PC-3 (cell line): Measurements from ENCODE around the gene GDF2. TPM values are rescaled to one million over a fixed set of nuclear protein-coding genes. Genes with fewer than 3 reads are reported as not detected.

ENCODE experiments used
- ATAC-seq: fragments of 200-7000 bp; cut with Tn5 transposase; 2 replicates; pipeline ENCODE4 v1.9.1; 2020; ENCODE audit warnings: mild to moderate bottlenecking, moderate library complexity
- BruUV-seq: library from RNA; stranded (reverse); fragments of 400-500 nt; replicated peaks from 2 replicates; lab custom pipeline; 2021; lab: Mats Ljungman, UMichigan
- CTCF ChIA-PET: fragments of 300-600 bp; sonication (Branson Sonifier 250); formaldehyde crosslinking; loops from one replicate; lab custom pipeline; 2022; ENCODE audit warnings: antibody characterized with exemption; lab: Charles Lee
- POLR2A ChIA-PET: fragments of 300-600 bp; sonication (Branson Sonifier 250); formaldehyde crosslinking; loops from one replicate; lab custom pipeline; 2022; ENCODE audit warnings: antibody characterized with exemption; ENCODE audit not compliant: unreplicated experiment; lab: Charles Lee
- DNase-seq: peaks from one replicate; pipeline ENCODE4 v3.0.0-alpha.2; 2015
- H2AFZ ChIP-seq: fragments of 300-600 bp; sonication (generic); 2 replicates; pipeline ENCODE4 v1.6.0; 2016; ENCODE audit warnings: antibody characterized with exemption, low read length
- H3F3A ChIP-seq: fragments of 300-600 bp; sonication (generic); one replicate; pipeline ENCODE4 v1.6.0; 2017; ENCODE audit warnings: antibody characterized with exemption, low read length, control low read depth, mild to moderate bottlenecking; ENCODE audit not compliant: unreplicated experiment
- H3K27ac ChIP-seq: fragments of 300-600 bp; sonication (generic); 2 replicates; pipeline ENCODE4 v1.5.1; 2016; ENCODE audit warnings: mild to moderate bottlenecking, low read length
- H3K27me3 ChIP-seq: fragments of 300-600 bp; sonication (generic); 2 replicates; pipeline ENCODE4 v1.6.1; 2016; ENCODE audit warnings: low read length, mixed read lengths
- H3K36me3 ChIP-seq: fragments of 300-600 bp; sonication (generic); 2 replicates; pipeline ENCODE4 v1.6.1; 2016; ENCODE audit warnings: low read depth, mixed run types, low read length, mixed read lengths
- H3K4me1 ChIP-seq: fragments of 300-600 bp; sonication (generic); 2 replicates; pipeline ENCODE4 v1.5.1; 2016; ENCODE audit warnings: low read length; ENCODE audit not compliant: insufficient read depth
- H3K4me2 ChIP-seq: fragments of 300-600 bp; sonication (generic); 2 replicates; pipeline ENCODE4 v1.6.0; 2016; ENCODE audit warnings: low read length
- H3K4me3 ChIP-seq: fragments of 300-600 bp; sonication (generic); 2 replicates; pipeline ENCODE4 v1.5.1; 2016; ENCODE audit warnings: mild to moderate bottlenecking, low read length, mixed read lengths
- H3K79me2 ChIP-seq: fragments of 300-600 bp; sonication (generic); 2 replicates; pipeline ENCODE4 v1.6.1; 2017; ENCODE audit warnings: low read length, mixed read lengths
- H3K9ac ChIP-seq: fragments of 300-600 bp; sonication (generic); 2 replicates; pipeline ENCODE4 v1.6.0; 2016; ENCODE audit warnings: mild to moderate bottlenecking, low read length
- H3K9me2 ChIP-seq: fragments of 300-600 bp; sonication (generic); replicated peaks from 2 replicates; pipeline ENCODE4 v1.6.1; 2016; ENCODE audit warnings: mixed run types, low read length, mixed read lengths
- H3K9me3 ChIP-seq: fragments of 300-600 bp; sonication (generic); 2 replicates; pipeline ENCODE4 v1.6.1; 2016; ENCODE audit warnings: low read length, mixed read lengths
- H4K20me1 ChIP-seq: fragments of 300-600 bp; sonication (generic); 2 replicates; pipeline ENCODE4 v1.6.1; 2016; ENCODE audit warnings: low read length, mixed read lengths
- EZH2 ChIP-seq: fragments of 300-600 bp; sonication (generic); IDR thresholded peaks from one replicate; pipeline ENCODE4 v1.6.1; 2017; ENCODE audit warnings: antibody characterized with exemption, mild to moderate bottlenecking, low read length; ENCODE audit not compliant: unreplicated experiment
- EZH2phosphoT487 ChIP-seq: fragments of 300-600 bp; sonication (generic); IDR thresholded peaks from 2 replicates; pipeline ENCODE4 v1.6.1; 2018; ENCODE audit warnings: mild to moderate bottlenecking, antibody characterized with exemption, low read length, borderline replicate concordance
- intact Hi-C: fragments of 100-400 bp; cut with micrococcal nuclease; formaldehyde crosslinking; loops from 2 replicates; pipeline ENCODE4 v1.9.0; 2023
- total RNA-seq: library from RNA; depleted of rRNA; stranded (reverse); fragments of >200 nt; gene quantifications from 2 replicates; pipeline ENCODE4 v1.2.3, GENCODE V29; 2014
- TF ChIP-seq, protein P1 (sequence below): fragments of 300-600 bp; sonication (generic); conservative IDR thresholded peaks from 2 replicates; pipeline ENCODE4 v1.5.1; 2017; ENCODE audit warnings: antibody characterized with exemption, low read depth, mild to moderate bottlenecking, low read length

The GDF2 gene
- total RNA-seq, 1 experiment from 2014 or later: not detected

DNA sequence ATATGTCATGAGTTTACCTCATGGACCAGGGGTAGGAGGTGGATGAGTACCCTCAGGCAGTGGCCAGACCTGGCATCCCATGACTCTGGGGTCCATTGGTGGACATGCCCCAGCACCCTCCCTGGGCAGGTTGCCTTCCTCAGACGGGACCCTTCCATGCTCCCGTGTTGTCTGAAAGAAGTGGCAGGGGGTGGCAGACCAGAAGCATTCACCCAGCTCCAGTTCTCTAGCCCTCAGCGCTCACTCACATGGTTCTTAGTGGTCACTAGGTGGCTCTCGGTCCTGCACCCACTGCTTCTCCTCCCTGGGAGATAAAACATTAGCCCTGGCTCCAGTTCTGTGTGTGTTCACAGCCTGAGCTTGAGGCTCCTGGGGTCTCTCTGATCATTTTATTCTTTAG lies 31.9 kb downstream of the GDF2 start:
- Histone ChIP-seq H3F3A (no peaks in the 10 kb centered on the region), H3K36me3 (no peaks in the 10 kb centered on the region), H3K9me2 (no peaks in the 10 kb centered on the region), H3K4me1 (no peaks in the 10 kb centered on the region), H3K4me3 (no peak overlapping the region), H3K9me3 (no peaks in the 10 kb centered on the region), H3K27ac (no peak overlapping the region), H3K79me2 (no peaks in the 10 kb centered on the region), H3K9ac (no peak overlapping the region), H3K27me3 (no peaks in the 10 kb centered on the region), H2AFZ (no peak overlapping the region), H4K20me1 (no peaks in the 10 kb centered on the region), H3K4me2 (no peak overlapping the region)
- peak; percentile 90 for ATAC-seq
- intact Hi-C loops: no loop called here
- CTCF ChIA-PET: no interaction called here
- DNase-seq: peak; percentile 29
- TF ChIP-seq, protein P1, sequence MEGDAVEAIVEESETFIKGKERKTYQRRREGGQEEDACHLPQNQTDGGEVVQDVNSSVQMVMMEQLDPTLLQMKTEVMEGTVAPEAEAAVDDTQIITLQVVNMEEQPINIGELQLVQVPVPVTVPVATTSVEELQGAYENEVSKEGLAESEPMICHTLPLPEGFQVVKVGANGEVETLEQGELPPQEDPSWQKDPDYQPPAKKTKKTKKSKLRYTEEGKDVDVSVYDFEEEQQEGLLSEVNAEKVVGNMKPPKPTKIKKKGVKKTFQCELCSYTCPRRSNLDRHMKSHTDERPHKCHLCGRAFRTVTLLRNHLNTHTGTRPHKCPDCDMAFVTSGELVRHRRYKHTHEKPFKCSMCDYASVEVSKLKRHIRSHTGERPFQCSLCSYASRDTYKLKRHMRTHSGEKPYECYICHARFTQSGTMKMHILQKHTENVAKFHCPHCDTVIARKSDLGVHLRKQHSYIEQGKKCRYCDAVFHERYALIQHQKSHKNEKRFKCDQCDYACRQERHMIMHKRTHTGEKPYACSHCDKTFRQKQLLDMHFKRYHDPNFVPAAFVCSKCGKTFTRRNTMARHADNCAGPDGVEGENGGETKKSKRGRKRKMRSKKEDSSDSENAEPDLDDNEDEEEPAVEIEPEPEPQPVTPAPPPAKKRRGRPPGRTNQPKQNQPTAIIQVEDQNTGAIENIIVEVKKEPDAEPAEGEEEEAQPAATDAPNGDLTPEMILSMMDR: peak; percentile 49
- TF ChIP-seq EZH2phosphoT487 (no peak), EZH2 (no peak)
- no TSS peak for BruUV-seq
- POLR2A ChIA-PET: no interaction called here

DNA sequence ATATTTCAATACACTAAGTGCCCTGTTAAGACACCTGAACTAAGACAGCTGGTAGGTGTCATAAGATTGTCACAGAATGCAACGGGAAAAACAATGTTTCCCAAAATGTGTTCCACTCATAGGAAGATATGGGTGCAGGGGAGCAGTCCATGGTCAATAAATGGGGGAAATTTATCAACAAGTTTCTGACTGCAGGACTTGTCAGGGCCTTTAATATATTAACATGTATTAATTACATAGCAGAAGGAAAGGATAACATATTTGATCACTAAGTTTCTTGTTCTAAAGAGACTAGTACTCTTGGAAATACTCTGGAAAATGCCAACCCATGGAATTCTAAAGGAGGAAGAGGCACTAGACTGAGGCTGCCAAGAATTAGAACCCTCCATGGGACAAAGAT lies 32.6 kb downstream of the GDF2 start:
- CTCF ChIA-PET: no interaction called here
- intact Hi-C loops: no loop called here

DNA sequence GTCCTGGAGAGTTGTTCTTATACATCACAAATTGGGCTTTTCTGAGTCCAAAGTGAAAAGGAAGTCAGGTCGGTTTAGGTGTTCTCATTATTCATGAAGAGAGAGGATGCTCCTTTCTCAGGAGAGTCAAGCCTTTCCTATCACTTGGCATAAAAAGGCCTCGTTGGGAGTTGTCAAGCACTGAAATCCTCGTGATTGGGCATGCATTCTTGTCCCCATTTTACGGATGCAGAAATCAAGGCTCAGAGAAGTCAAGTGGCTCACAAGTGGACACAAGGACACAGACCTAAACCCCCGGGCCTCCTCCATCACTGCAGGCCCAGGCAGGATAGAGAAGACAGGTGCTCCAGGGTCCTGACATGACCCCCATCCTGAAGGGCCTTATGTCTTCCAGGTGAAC lies 34.5 kb downstream of the GDF2 start:
- intact Hi-C loops: no loop called here
- no peak for DNase-seq
- POLR2A ChIA-PET: no interaction called here

More for the DNA sequence above, 32.6 kb downstream of the GDF2 start:
- H3K79me2 ChIP-seq: no peaks in the 10 kb centered on the region
- H3K4me2 ChIP-seq: no peak overlapping the region
- DNase-seq (no peak), ATAC-seq (no peak)
- TF ChIP-seq EZH2: no peak
- TF ChIP-seq, protein P1: no peak
- TF ChIP-seq EZH2phosphoT487: no peak
- no peaks in the 10 kb centered on the region for H3K27me3 ChIP-seq
- no peaks in the 10 kb centered on the region for H3F3A ChIP-seq
- H4K20me1 ChIP-seq: no peaks in the 10 kb centered on the region
- no peaks in the 10 kb centered on the region for H3K9me2 ChIP-seq
- H2AFZ ChIP-seq: no peak overlapping the region
- H3K27ac ChIP-seq: no peak overlapping the region
- H3K9ac ChIP-seq: no peak overlapping the region
- no peaks in the 10 kb centered on the region for H3K9me3 ChIP-seq
- POLR2A ChIA-PET: no interaction called here
- no TSS peak for BruUV-seq
- H3K4me3 ChIP-seq: no peak overlapping the region
- H3K36me3 ChIP-seq: no peaks in the 10 kb centered on the region
- no peaks in the 10 kb centered on the region for H3K4me1 ChIP-seq

More for the DNA sequence above, 34.5 kb downstream of the GDF2 start:
- no peaks in the 10 kb centered on the region for H3K36me3 ChIP-seq
- H3K4me3 ChIP-seq: no peak overlapping the region
- no peaks in the 10 kb centered on the region for H4K20me1 ChIP-seq
- BruUV-seq: no TSS peak
- no peaks in the 10 kb centered on the region for H3K9me3 ChIP-seq
- no peak overlapping the region for H3K27ac ChIP-seq
- CTCF ChIA-PET: no interaction called here
- H3K79me2 ChIP-seq: no peaks in the 10 kb centered on the region
- no peak overlapping the region for H3K4me2 ChIP-seq
- TF ChIP-seq EZH2: no peak
- no peak for TF ChIP-seq EZH2phosphoT487
- TF ChIP-seq, protein P1: no peak
- no peaks in the 10 kb centered on the region for H3K4me1 ChIP-seq
- no peak for ATAC-seq
- no peak overlapping the region for H2AFZ ChIP-seq
- no peaks in the 10 kb centered on the region for H3F3A ChIP-seq
- no peaks in the 10 kb centered on the region for H3K27me3 ChIP-seq
- H3K9me2 ChIP-seq: no peaks in the 10 kb centered on the region
- no peak overlapping the region for H3K9ac ChIP-seq
